GM20000 (cell line): ENCODE data around the gene MSANTD3.

Experiments used
- DNase-seq: peaks from one replicate; pipeline ENCODE4 v3.0.0; 2012; ENCODE audit warnings: low spot score
- TF ChIP-seq, protein P1 (sequence below): IDR thresholded peaks from 2 replicates; pipeline ENCODE4 v1.5.1; 2012; ENCODE audit warnings: mild to moderate bottlenecking, control low read depth; ENCODE audit errors: extremely low read depth, missing control alignments

Gene MSANTD3

DNA sequence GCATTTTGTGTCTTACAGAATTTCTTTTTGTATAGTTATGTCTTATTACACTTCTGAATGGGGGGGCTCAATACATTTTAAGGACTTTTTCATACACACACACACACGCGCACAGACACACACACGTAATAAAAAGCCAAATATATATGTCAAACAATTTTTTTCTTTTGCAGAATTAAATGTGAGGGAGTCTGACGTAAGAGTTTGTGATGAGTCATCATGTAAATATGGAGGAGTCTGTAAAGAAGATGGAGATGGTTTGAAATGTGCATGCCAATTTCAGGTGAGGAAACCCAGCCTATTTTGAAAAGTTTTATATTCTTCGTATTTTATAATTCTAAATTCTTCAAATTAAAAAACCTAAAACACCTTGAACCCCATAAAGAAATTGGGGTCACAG is 71.6 kb downstream of the MSANTD3 start:
- TF ChIP-seq, protein P1, sequence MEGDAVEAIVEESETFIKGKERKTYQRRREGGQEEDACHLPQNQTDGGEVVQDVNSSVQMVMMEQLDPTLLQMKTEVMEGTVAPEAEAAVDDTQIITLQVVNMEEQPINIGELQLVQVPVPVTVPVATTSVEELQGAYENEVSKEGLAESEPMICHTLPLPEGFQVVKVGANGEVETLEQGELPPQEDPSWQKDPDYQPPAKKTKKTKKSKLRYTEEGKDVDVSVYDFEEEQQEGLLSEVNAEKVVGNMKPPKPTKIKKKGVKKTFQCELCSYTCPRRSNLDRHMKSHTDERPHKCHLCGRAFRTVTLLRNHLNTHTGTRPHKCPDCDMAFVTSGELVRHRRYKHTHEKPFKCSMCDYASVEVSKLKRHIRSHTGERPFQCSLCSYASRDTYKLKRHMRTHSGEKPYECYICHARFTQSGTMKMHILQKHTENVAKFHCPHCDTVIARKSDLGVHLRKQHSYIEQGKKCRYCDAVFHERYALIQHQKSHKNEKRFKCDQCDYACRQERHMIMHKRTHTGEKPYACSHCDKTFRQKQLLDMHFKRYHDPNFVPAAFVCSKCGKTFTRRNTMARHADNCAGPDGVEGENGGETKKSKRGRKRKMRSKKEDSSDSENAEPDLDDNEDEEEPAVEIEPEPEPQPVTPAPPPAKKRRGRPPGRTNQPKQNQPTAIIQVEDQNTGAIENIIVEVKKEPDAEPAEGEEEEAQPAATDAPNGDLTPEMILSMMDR, result no peak
- no peak for DNase-seq

DNA sequence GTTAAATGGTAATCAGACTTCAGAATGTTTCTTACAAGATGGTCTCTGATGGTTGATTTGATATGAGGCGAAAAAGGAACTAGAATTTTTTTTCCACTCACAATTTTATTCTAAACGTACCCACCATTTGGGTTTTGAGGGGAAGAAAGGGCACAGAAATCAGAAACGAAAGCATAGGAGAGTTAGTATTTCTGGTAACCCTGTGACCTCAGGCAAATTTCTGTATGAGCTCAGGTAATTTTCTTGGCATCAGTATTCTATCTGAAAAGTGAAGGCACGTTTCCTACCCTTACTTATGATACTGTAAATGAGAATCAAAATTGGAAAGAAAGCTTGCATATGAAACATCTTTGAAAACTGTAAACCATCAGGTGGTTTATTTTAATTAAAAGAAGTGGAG is 72.5 kb downstream of the MSANTD3 start:
- TF ChIP-seq, protein P1, result no peak
- no peak for DNase-seq

DNA sequence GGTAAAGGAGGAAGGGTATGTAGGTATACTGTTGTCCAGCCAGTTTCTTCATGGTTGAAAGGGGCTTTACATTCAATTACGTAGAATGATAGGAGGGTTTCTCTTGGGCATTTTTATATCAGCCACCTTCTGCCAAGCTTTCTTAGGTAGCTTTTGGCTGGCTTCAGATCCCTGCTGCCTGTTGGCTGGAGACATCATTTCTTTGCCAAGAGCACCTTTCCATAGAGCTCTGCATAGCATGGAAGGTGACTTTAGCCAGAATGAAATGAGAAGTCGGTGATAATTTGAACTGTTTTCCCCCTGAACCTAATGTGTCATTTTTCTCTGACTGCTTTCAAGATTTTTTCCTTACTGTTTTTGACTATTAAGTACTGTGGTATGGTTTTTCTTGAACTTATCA is 72.9 kb downstream of the MSANTD3 start:
- TF ChIP-seq, protein P1, result no peak
- DNase-seq, result no peak
